ENCODE measurements around the gene CCL27. TPM values are rescaled to one million over a fixed set of nuclear protein-coding genes. Genes with fewer than 3 reads are reported as not detected.

The CCL27 gene
- total RNA-seq = 0.12 TPM in 1 of 2 replicates, not detected in the other

GRCh38 chr9:34662526-34663302 is at the start of gene CCL27:
Gene CCL27, minus strand, starts transcription at chr9:34662657. Its CDS starts 24 bp downstream, at chr9:34662633.

GRCh38 chr9:34710023-34710422 is 47.6 kb upstream of the CCL27 start, which contains the start of gene CCL21:
Gene CCL21, minus strand, starts transcription at chr9:34710136. Its CDS starts 70 bp downstream, at chr9:34710066.

GRCh38 chr9:34690983-34691935 is 28.8 kb upstream of the CCL27 start, which contains the start of gene CCL19:
Gene CCL19, minus strand, starts transcription at chr9:34691276. Its CDS starts 137 bp downstream, at chr9:34691139.

GRCh38 chr9:34651876-34652601 is 10.4 kb downstream of the CCL27 start, which contains the start of gene IL11RA:
Gene IL11RA, plus strand, starts transcription at chr9:34652185. Its CDS starts 3,033 bp downstream, at chr9:34655218.

GRCh38 chr9:34646211-34647083 is 16.0 kb downstream of the CCL27 start, which contains the start of gene GALT:
Gene GALT, plus strand, starts transcription at chr9:34646675. Its CDS starts 30 bp downstream, at chr9:34646705.

GRCh38 chr9:34637356-34638137 is 24.9 kb downstream of the CCL27 start, which contains the start of gene SIGMAR1:
Gene SIGMAR1, minus strand, starts transcription at chr9:34637787. Its CDS starts 90 bp downstream, at chr9:34637697.

GRCh38 chr9:34628656-34629490 is 33.6 kb downstream of the CCL27 start, which contains the start of gene ARID3C:
Gene ARID3C, minus strand, starts transcription at chr9:34629066. Its CDS starts 1,052 bp downstream, at chr9:34628014.

GRCh38 chr9:34620061-34620994 is 42.1 kb downstream of the CCL27 start, which contains the start of gene DCTN3:
Gene DCTN3, minus strand, starts transcription at chr9:34620495. Its CDS starts 31 bp downstream, at chr9:34620464.

Other genes with a start within 250 kb of the CCL27 start
- gene FAM219A, start 204.1 kb downstream of the CCL27 start, total RNA-seq = 8.5 and 10.6 TPM in 2 replicates
- not detected in 2 replicates for gene DNAI1, start 203.9 kb downstream of the CCL27 start, total RNA-seq
- not detected in 2 replicates for gene ENHO, start 139.7 kb downstream of the CCL27 start, total RNA-seq
- gene CNTFR, start 72.9 kb downstream of the CCL27 start, total RNA-seq = 0.51 and 9.9 TPM in 2 replicates
- 28.8 and 32.9 TPM in 2 replicates for gene RPP25L, start 50.6 kb downstream of the CCL27 start, total RNA-seq
- 129 and 185 TPM in 2 replicates for gene DCTN3, start 42.2 kb downstream of the CCL27 start, total RNA-seq
- 0.35 and 1.2 TPM in 2 replicates for gene ARID3C, start 33.6 kb downstream of the CCL27 start, total RNA-seq
- 147 and 176 TPM in 2 replicates for gene SIGMAR1, start 24.9 kb downstream of the CCL27 start, total RNA-seq
- 23.7 and 43.3 TPM in 2 replicates for gene GALT, start 16.0 kb downstream of the CCL27 start, total RNA-seq
- 40.8 and 72.8 TPM in 2 replicates for gene IL11RA, start 10.5 kb downstream of the CCL27 start, total RNA-seq
- gene CCL19, start 28.6 kb upstream of the CCL27 start, total RNA-seq = not detected in 2 replicates
- 2.6 TPM in 1 of 2 replicates, not detected in the other for gene CCL21, start 47.5 kb upstream of the CCL27 start, total RNA-seq